Measurements from ENCODE around the gene NUBP2.

GRCh38 chr16:1734123-1734522 is 48.6 kb upstream of the NUBP2 start:
- TF ChIP-seq CTCF (IDR thresholded peaks at IDR 0.05) (no peak), EP300 (IDR thresholded peaks at IDR 0.05) (no peak)

Data from suprapubic skin (tissue), 3 donors.